Lung (tissue), 12 donors: ENCODE results near the gene AXIN2. TPM values are rescaled to one million over a fixed set of nuclear protein-coding genes. Genes with fewer than 3 reads are reported as not detected.

Experiments
- ATAC-seq: fragments of 200-7000 bp; cut with Tn5 transposase; one replicate; pipeline ENCODE4 v1.9.1; 2020; ENCODE audit warnings: moderate number of reproducible peaks; ENCODE audit not compliant: insufficient read depth, low FRiP score
- DNase-seq, 3 donors: peaks; one replicate each; pipeline ENCODE4 v3.0.0-alpha.2; 2013 to 2017
- H3K27ac ChIP-seq, 2 donors: one replicate each; pipeline ENCODE4 v1.5.1; 2013; ENCODE audit warnings: mild to moderate bottlenecking in 2 of 2, moderate library complexity in 2 of 2, control low read depth in 1 of 2, inconsistent platforms in 1 of 2, low read depth in 1 of 2, low read length in 1 of 2
- H3K27me3 ChIP-seq, 3 donors: one replicate each; pipeline ENCODE4 v1.5.1; 2013; ENCODE audit warnings: low read length in 2 of 3; ENCODE audit not compliant: control insufficient read depth in 3 of 3, insufficient read depth in 3 of 3
- H3K36me3 ChIP-seq, 4 donors: one replicate each; pipeline ENCODE4 v1.5.1; 2013; ENCODE audit warnings: low read length in 4 of 4, mild to moderate bottlenecking in 1 of 4, moderate library complexity in 1 of 4; ENCODE audit not compliant: control insufficient read depth in 4 of 4, insufficient read depth in 4 of 4
- H3K4me1 ChIP-seq, 5 donors: one replicate each; pipeline ENCODE4 v1.5.1; 2013; ENCODE audit warnings: low read length in 5 of 5, mild to moderate bottlenecking in 2 of 5, moderate library complexity in 1 of 5; ENCODE audit not compliant: control insufficient read depth in 5 of 5, insufficient read depth in 5 of 5
- H3K4me3 ChIP-seq: one replicate; pipeline ENCODE4 v1.5.1; 2013; ENCODE audit warnings: mild to moderate bottlenecking, control low read depth, moderate library complexity
- H3K9ac ChIP-seq, 2 donors: one replicate each; pipeline ENCODE4 v1.5.1; 2013; ENCODE audit warnings: low read length in 2 of 2, control low read depth in 1 of 2; ENCODE audit not compliant: insufficient read depth in 1 of 2
- H3K9me3 ChIP-seq, 4 donors: one replicate each; pipeline ENCODE4 v1.5.1; 2013; ENCODE audit warnings: low read length in 3 of 4, mild to moderate bottlenecking in 1 of 4, moderate library complexity in 1 of 4; ENCODE audit not compliant: control insufficient read depth in 4 of 4, insufficient read depth in 3 of 4
- WGBS, 2 donors: extraction: QIAGEN DNeasy Blood & Tissue Kit; methylation state at CpG; one replicate each; pipeline ENCODE4 v1.1.7; 2013; 5-methylcytosine and 5-hydroxymethylcytosine counted together
- polyA plus RNA-seq, 2 donors: library from polyadenylated mRNA; stranded (reverse); fragments of 200-250 nt; gene quantifications; one replicate each; pipeline ENCODE4 v1.2.1, GENCODE V29; 2013
- total RNA-seq, 2 donors: library from RNA; depleted of rRNA in 1 of 2; stranded (reverse); fragments of >200 nt in 1 of 2; gene quantifications; one replicate each; pipeline ENCODE4 v1.2.1, GENCODE V29; 2014 to 2021
- TF ChIP-seq, protein P1 (sequence below): IDR thresholded peaks from 2 replicates; pipeline ENCODE4 v1.5.1; 2012; ENCODE audit warnings: mild to moderate bottlenecking; ENCODE audit errors: control extremely low read depth, extremely low read depth
- donor health status: control.
- donor health status: control.
- donor health status: Bipolar disorder and iron deficiency.
- donor health status: healthy.
- donor health status: DM: yes; HTN: yes; CAD: no.

AXIN2 gene
- total and polyA plus RNA-seq, 4 donors, result 13.0 to 127 (median 36.8) TPM

DNA sequence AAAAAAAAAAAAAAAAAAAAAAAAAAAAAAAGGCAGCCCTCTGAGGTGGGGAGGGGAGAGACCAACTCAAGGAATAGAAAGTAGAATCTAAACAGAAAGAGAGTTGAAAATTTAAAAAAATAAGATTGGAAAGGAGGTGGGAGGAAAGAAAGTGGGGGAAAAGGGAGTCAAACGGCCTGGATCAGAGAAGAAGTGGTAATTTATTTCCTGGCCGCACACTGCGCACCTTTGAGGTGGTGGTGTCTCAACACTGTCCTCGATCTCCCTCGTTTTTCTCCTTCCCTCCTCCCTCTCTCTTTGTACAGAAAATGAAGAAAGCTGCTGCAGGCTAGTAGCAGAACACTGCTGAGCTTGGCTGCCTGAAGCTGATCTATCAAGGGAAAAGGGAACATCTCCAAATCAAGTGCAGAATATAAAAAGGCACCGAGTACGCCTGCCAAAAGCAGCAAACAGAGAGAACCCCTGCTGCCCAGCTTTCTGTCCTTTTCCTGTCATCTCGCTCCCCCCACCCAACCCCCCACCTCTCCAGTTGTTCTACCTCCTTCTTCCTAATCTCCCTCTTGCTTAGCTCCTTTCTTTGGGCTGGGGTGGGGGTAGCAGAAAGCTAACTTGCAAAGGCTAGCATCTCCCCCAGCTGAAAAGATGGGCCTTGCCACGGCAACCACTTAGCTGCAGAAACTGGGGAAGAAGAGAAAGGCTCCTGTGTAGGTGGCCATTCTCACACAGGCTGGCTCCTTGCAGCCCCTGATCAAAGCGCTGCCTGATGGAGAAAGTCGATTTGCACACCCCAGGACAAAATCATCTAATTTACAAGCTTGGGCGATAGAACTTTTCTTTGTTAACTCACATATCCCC, 22.5 kb downstream of the AXIN2 start:
- TF ChIP-seq, protein P1, sequence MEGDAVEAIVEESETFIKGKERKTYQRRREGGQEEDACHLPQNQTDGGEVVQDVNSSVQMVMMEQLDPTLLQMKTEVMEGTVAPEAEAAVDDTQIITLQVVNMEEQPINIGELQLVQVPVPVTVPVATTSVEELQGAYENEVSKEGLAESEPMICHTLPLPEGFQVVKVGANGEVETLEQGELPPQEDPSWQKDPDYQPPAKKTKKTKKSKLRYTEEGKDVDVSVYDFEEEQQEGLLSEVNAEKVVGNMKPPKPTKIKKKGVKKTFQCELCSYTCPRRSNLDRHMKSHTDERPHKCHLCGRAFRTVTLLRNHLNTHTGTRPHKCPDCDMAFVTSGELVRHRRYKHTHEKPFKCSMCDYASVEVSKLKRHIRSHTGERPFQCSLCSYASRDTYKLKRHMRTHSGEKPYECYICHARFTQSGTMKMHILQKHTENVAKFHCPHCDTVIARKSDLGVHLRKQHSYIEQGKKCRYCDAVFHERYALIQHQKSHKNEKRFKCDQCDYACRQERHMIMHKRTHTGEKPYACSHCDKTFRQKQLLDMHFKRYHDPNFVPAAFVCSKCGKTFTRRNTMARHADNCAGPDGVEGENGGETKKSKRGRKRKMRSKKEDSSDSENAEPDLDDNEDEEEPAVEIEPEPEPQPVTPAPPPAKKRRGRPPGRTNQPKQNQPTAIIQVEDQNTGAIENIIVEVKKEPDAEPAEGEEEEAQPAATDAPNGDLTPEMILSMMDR, result no peak
- peak in 2 of 3 donors; percentile 47 to 54 for DNase-seq
- WGBS, 2 donors, result 73 to 83% methylated on average over 12 of the region's 12 CpGs
- peaks cover 5 to 25% (median 13%) of the 10 kb centered on the region in 5 donors for H3K4me1 ChIP-seq
- no peak overlapping the region for H3K9ac ChIP-seq
- H3K4me3 ChIP-seq, result no peak overlapping the region
- H3K27me3 ChIP-seq, result no peaks in the 10 kb centered on the region
- H3K9me3 ChIP-seq, result no peaks in the 10 kb centered on the region
- H3K27ac ChIP-seq, result peak overlapping the region in 1 of 2 donors; percentile 22
- ATAC-seq, result no peak
- H3K36me3 ChIP-seq, result peaks cover 20 to 70% (median 59%) of the 10 kb centered on the region in 4 donors

DNA sequence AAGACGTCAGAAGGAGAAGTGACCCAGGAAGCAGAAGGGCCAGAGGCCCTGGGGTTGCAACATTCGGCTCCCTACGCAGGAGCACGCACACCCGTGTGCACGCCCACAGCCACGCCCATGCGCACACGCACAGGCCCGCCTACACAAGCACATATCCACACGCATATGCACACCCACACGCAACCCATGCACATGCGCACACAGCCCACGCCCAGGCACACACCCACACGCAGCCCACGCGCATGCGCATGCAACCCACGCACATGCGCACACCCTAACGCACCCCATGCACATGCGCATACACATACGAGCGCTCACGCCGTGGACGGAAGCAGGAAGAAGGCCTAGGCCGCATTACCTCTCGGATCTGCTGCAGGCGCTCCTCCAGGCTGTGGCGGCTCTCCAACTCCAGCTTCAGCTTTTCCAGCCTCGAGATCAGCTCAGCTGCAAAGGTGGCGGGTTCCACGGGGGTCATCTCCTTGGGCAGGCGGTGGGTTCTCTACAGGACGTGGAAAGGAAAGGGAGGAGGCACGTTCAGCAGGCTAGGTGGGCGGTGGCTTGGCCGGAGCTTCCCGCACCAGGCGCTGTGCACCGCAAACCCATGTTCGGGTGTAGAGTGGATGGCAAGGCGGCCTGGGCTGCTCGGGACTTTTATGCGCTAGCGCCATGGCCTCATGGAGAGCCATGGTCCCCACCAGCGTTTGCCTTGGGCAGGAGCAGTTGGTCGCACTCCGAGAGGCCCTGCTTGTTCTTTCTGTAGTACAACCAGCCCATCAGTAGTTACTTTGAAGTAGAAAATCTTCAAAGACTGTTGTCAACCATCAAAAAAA, 23.4 kb downstream of the AXIN2 start:
- WGBS, 2 donors, result 90 to 92% methylated on average over 50 of the region's 50 CpGs
- H3K27ac ChIP-seq, result no peak overlapping the region
- H3K27me3 ChIP-seq, result no peaks in the 10 kb centered on the region
- no peak overlapping the region for H3K9ac ChIP-seq
- DNase-seq (no peak), ATAC-seq (no peak)
- peaks cover 22 to 69% (median 61%) of the 10 kb centered on the region in 4 donors for H3K36me3 ChIP-seq
- no peak overlapping the region for H3K4me3 ChIP-seq
- TF ChIP-seq, protein P1, result no peak
- peaks cover 3 to 26% (median 14%) of the 10 kb centered on the region in 5 donors for H3K4me1 ChIP-seq
- no peaks in the 10 kb centered on the region for H3K9me3 ChIP-seq

DNA sequence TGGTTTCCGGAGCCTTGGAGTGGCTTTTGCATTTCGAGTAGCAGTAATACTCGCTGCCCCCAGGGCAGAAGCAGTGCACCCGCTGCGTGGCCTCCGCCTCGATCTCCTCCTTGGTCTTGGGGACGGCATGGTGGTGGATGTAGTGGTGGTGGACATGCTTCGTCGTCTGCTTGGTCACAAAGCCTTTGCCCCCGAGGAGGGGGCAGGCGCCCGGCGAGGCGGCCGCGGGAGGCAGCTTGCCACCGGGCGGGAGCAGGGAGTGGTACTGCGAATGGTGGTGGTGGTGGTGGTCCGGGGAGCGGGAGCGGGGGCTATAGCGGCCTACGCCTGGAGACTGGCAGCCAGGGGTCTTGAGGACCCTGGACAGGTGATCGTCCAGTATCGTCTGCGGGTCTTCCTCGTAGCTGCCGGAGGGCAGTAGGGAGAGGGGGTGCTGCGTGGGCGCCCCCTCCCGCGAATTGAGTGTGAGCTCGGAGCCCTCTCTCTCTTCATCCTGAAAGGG, 24.1 kb downstream of the AXIN2 start:
- no peak for DNase-seq
- H3K27me3 ChIP-seq, result no peaks in the 10 kb centered on the region
- H3K27ac ChIP-seq, result no peak overlapping the region
- TF ChIP-seq, protein P1, result no peak
- H3K4me1 ChIP-seq, result peaks cover 0 to 33% (median 20%) of the 10 kb centered on the region in 5 donors
- ATAC-seq, result no peak
- 95% methylated on average over 32 to 35 of the region's 35 CpGs for WGBS, 2 donors
- peaks cover 22 to 73% (median 65%) of the 10 kb centered on the region in 4 donors for H3K36me3 ChIP-seq
- H3K9me3 ChIP-seq, result no peaks in the 10 kb centered on the region
- no peak overlapping the region for H3K9ac ChIP-seq
- H3K4me3 ChIP-seq, result no peak overlapping the region
